Kidney capillary endothelial cell (primary cell): ENCODE results near the gene NCOA1.

Experiments used
- DNase-seq: peaks from one replicate; pipeline ENCODE4 v3.0.0-alpha.2; 2018; ENCODE audit warnings: low spot score

The NCOA1 gene

DNA sequence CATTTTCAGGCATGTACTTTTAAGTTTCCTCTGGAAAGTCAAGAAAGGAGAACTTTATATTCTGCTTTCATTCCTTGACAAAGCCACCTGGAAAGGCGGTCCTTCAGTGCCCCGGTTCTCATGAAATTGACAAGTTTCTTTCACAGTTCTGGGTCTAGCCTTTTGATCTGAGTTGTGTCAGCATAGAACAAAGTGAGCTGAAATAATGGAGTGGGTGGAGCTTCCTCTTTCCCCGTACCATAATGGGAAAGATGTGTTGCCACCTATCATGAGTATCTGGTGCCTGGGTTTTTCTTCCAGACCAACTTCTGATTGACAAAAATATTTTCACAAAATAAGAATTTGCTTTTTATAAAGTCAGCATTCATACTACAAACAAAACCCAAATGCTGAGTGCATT, 252.9 kb downstream of the NCOA1 start:
- DNase-seq = no peak

DNA sequence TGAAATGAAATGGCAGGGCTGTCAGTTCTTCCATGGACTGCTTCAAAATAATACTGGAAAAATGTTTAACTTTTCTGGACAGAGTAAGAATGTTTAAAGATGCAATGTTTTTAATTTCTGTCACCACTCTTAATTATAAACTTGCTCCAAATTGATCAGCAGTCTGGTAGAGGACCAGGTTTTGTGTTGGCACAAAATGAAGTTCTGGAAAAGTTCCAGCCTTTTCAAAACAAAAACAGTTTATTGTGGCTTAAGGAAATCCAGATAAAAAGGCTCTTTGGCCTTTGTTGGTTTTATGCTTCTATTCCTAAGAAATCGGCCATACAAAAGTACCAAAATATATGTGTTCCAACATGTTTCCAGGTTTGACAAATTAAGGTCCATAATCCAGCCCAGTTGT, 253.3 kb downstream of the NCOA1 start:
- DNase-seq = no peak

DNA sequence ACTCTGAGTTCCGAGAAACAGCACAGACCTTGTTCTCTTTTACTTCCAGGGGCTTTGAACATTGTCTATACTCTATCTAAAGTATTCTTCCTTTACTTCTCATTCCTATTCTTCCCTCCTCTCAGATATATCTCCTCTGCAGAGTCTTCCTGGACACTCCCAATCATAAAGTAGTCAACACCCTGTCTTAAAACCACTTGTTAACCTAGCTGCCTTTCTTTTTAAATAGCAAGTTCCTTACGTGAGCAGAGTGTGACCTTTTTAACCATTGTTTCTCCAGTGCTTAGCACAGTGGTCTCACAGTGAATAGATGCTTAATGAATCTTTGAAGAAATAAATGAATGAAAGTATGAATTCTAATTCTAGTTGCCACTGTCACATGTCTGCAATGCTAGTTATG, 254.8 kb downstream of the NCOA1 start:
- DNase-seq = no peak

DNA sequence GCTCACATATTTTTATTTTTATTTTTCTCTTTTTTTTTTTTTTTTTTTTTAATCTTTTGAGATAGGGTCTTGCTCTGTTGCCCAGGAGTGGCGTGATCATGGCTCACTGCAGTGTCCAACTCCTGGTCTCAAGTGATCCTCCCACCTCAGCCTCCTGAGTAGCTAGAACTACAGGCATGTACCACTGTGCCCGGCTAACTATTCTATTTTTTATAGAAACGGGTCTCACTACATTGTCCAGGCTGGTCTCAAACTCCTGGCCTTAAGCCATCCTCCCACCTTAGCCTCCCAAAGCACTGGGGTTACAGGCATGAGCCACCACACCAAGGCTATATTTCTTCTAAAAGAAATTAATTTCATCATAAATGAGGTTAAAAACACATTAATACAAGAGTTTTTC, 256.2 kb downstream of the NCOA1 start:
- DNase-seq = no peak

DNA sequence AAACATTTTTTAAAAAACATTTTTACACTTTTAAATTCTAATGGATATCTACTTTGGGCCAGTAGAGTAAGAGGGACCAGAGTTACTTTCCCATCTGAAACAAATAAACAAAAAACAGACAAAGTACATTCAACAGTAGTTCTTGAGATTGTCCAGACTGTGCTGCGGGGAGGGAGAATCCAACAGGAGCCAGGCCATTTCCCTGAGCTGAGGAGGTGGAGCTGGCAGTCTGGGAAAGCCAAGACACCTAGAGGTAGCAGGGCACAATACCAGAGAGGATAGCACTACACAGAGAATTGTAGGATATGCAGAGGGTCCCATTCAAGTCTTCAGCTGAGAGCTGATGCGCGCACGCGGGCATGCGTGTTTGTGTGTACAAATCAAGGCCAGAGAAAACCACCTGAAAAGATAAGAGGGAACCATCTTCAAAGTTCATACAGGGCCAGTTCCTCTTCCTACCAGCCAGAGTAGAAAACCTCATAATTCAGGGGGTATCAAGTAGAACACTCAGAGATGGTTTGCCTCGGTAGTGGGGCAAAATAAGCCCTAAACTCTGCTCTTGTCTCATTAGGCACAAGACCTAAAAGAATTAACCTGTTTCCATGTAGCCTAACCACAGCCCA, 258.1 kb downstream of the NCOA1 start:
- DNase-seq = no peak

DNA sequence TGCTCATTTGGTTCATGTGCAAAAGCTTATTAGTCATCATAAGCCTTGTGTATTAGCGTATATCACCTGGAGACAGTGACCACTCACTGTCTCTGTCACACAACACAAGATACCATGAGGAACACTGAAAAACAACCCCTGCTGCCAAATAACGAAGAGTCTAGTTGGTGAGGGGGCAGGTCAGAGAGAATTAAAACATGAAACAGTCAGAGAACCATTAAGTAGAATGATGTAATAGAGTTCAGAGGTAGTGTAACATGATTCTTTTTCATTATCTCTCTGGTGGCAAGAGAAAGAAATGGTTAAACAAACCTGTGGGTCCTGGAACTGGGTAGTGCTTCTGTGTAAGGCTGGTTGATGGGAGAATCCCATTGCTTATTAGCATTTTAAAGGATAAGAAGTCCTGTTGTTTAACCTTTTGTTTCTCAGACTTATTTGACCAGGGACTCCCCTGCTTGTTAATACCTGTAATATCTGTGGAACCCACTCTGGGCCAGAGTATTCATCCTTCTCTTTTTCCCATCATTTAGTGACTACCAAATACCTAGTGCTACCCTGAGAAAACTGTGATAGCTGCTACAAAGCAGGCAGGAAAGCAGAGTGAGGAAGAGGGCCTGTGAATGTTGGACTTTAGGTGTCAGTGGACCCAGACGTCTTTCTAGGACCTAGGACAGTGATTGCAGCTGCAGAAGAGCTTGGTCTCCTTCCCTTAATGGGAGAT, 264.1 kb downstream of the NCOA1 start:
- DNase-seq = no peak

DNA sequence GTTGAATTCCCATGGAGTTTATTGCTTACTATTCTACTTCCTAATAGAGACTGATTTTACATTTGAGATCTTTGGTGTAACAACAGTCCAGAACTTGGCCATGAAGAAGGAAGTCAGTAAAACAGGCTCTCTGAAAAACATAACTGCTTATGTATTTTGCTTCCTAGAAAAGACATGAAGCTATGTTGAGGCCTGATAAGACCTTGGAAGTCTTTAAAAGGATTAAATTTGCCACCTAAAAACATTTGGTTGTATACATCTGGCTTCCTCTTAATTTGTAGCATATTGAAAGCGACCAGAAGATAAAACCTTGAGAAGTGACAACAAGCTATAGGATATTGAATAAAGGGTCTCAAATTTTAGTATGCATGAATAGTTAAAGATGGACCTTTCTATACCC, 265.7 kb downstream of the NCOA1 start:
- DNase-seq = no peak

DNA sequence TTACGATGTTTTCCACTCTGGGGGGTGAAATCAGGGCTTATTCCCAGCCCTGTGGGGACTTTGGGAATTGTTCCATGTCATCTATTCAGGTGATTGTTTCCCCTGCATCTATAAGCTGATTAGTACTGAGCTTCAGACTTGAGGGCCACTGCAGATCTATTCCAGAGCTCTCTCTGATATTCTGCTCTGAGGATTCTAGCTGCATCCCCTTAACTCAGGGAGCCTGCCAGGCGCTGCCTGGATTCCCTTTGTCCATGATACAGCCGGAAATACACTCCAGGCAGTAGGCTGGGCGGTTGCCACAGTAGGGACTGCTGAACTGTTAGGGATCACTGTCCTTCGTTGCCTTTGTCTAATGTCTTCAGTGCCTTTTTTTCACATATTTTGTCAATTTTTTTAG, 270.8 kb downstream of the NCOA1 start:
- no peak for DNase-seq

DNA sequence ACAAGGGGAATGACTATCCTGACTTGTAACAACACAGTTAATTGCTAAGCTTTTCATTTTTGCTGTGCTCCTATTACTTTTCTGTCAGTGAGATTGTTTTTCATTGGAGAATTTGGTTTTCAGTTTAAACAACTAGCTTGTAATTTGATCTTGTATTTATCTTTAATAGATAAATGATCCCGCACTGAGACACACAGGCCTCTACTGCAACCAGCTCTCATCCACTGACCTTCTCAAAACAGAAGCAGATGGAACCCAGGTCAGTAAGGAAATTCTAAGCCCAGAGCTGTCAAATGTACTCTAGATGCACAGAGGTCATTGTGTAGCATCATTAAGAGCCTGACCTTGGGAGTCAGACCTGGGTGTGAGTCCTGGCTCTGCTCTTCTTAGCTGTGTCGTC, 271.5 kb downstream of the NCOA1 start:
- no peak for DNase-seq

DNA sequence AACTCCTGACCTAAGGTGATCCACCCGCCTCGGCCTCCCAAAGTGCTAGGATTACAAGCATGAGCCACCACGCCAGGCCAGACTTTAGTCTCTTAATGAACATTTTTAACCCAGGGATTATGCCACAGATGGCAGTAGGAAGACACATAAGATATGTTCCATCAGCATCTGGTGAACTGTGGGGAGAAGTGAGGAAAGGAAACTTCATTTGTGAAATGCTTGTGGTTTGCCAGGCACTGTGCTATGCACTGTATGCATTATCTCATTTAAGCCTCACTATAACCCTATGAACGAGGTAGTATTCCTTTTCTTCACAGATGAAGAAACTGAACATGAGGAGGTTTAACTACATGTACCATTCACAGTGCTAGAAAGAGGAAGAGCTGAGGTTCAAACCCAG, 272.8 kb downstream of the NCOA1 start:
- no peak for DNase-seq

DNA sequence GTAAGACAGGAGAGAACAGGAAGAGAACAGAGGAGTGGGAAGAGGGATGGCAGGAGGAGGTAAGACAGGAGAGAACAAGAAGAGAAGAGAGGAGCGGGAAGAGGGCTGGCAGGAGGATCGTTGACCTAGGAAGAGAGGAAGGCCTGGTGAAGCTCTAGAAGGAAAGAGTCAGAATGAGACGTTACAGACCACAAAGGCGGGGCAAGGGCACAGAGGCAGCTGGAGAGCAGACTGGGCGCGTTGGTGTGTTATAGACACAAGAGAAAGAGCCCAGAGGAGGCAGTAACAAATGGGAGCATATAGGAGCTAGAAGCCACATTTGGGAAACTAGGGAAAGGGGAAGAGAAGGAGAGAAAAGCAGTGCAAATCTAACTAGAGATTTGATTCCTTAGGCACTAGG, 275.6 kb downstream of the NCOA1 start:
- no peak for DNase-seq

DNA sequence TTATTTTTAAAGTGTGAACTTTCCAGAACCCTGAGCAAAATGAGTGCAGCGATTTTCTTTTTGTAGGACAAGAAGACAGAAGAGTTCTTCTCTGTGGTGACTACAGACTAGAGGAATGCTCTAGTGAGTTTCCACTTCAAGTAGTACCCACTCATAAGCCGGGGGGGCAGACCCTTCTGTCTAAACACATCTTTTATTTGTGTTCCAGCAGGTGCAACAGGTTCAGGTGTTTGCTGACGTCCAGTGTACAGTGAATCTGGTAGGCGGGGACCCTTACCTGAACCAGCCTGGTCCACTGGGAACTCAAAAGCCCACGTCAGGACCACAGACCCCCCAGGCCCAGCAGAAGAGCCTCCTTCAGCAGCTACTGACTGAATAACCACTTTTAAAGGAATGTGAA, 277.0 kb downstream of the NCOA1 start:
- no peak for DNase-seq

DNA sequence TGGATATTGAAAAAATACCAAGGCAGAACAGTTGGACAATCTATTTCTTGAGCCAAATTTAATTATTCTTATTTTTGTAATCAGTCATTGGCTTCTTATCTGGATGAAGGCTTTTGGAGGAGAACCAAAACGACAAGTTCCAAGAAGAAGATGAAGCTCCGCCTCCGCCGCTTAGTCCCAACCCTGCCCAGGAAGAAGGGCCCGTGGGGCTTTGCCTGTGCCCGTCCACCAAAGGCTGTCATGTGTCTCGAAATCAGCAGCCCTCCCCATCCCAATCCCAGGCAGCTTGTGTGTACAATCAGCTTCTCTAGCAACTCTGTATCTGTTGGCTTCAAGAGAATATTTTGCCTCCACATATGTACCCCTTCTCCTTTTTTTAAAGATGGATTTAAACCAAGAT, 277.5 kb downstream of the NCOA1 start:
- no peak for DNase-seq

DNA sequence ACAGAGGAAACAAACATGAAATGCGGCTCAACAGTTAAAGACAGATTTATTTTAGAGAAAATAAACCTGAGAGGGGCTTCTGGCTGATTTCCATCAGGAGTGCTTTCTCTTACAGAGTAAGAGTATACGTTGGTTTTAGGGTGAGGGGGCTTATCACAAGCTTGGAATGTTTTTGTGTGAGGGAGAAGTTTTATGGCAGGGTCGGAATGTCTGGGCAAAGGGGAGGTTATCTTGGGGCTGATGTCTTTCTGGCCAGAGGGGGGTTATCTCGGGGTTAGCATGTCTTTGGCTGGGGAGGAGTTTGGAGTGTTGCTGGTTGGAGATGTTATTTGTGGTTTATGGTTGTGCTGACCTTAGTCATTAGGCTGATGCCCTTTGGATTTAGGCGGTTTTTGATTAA, 280.0 kb downstream of the NCOA1 start:
- DNase-seq = no peak

DNA sequence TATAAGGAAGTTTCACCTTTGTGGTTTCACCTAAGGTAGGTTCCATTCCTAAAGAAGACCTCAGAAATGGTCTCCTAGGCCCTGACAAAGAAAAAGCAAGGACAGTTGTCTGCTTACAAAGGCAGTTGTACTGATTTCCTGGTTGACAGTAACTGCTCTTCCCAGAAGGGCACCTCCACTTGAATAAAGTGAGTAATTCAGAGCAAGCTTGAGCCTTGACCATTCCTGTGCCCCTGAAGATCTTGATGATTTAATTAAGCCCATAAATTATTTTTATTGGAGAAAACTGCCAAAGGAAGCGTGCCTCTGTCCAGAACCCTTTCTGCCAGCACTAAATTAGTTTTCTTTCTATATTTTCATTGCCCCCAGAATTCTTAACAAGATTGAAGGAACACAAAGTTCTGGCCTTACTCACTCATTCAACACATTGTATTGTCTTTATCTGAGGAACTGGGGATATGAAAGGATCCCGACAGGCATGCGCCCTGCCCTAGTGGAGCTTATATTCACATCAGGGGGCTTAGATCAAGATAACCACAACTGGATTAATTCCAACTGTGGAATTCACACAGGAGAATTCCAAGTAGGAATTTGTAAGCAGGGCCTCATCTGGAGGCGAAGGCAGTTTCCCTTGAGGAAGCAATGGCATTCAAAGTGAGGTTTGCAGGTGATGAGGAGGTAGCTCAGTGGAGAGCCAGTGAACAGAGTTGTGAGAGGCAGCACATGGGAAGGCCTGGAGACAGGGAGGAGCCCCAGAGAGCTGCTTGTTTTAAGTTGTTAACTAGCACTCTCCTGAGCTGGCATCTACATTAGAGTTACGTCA, 280.9 kb downstream of the NCOA1 start:
- DNase-seq = no peak

DNA sequence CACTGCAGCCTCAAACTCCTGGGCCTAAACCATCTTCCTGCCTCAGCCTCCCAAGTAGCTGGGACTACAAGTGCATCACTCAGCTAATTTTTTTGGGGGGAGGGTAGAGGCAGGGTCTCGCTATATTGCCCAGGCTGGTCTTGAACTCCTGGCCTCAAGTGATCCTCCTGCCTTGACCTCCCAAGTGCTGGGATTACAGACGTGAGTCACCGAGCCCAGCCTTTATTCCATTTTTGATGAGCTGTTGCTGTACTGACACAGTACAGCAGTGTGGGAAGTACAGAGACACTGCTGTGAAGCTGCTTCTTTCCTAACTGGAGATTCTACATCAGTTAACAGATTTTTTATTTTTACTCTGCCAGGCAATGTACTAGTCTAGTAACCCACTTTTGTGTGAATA, 283.3 kb downstream of the NCOA1 start:
- DNase-seq = no peak

DNA sequence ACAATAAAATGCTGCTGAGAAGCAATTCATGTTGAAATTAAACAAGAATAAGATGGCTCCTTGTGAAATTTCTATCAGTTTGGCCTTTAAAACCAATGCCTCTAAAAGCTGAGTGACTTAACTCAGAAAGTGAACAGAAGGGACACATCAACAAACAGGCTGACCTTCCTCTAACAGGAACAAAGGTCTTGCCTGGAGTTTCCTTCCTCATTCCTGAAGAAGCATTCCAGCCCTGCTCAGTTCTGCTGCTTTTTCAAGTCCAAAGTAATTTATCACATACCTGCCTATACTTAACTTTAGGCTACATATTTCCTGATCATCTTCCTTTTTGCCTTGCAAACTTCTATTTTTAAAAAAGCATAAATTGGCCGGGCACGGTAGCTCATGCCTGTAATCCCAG, 288.1 kb downstream of the NCOA1 start:
- no peak for DNase-seq

DNA sequence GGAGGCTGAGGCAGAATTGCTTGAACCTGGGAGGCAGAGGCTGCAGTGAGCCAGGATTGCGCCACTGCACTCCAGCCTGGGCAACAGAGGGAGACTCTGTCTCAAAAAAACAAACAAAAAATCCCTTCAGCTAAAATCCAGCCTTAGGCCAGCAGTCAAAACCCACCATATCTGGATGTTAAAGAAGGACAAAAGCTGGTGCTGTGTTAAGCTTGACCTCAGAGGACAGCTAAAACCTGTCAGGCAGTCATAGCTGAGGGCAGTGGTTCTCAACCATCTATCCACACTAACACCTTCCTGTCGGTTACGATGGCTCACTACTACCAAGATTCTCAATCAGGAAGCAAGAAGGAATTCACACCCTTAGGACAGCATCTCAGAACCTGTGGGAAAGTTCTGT, 292.6 kb downstream of the NCOA1 start:
- DNase-seq = no peak

DNA sequence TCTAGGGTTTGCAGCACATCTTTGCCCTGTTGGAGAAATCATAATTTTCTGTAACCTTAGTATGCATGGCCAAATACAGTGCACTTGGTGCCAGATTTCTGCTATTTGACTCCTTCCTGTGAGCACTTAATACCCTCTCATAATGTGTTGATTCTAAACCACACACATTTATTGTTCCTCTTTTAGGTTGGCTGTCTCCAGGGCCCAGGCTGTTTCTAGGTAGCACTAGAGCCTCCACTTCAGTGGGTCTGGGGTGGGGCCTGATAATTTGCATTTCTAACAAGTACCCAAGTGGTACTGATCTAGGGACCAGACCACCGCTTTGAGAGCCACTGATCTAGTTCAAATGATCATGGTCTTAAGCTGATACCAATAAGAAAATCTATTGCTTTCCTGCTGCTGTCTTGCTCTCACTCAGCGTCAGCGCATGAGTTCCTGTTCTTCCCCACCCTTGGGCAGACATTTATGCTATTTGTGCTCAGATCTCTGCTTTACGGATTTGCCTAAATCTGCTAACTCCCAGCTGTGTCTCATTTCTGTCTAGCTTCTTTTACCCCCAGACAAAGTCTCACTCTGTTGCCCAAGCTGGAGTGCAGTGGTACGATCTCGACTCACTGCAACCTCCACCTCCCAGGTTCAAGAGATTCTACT, 294.7 kb downstream of the NCOA1 start:
- DNase-seq = no peak

DNA sequence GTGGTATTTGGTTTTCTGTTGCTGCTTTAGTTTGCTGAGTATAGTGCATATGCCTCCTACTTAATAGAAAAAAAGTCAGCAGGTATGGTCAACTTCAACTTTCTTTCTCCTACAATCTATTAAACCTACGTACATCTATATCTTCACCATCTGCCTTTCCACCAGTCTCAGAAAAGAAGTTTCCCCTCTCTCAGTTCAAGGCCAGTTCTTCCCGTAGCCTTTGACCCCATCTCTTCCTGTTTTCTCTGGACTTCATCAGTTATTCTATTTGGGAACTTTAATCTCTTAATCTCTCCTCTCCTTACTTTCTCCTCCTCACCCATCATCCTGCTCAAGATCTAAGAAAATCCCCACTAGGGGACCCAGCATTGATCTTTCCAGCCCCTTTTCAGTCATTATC, 296.5 kb downstream of the NCOA1 start:
- no peak for DNase-seq

DNA sequence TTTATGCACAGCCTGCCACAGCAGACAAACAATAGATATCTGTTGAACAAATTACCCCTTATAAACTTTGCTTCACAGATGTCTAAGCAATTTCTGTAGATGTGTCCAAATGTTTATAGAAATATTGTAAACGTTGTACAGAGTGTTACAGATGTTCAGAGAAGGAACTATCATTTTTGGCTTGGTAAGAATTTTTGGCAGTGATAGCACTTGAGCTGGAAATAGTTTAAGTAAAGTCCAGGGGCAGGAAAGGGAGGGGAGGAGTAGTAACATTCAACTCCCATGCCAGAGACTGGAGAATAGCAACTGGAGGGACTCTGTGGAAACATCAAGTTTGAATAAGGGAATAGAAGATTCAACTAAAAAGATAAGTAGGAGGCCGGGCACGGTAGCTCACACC, 297.8 kb downstream of the NCOA1 start:
- no peak for DNase-seq

DNA sequence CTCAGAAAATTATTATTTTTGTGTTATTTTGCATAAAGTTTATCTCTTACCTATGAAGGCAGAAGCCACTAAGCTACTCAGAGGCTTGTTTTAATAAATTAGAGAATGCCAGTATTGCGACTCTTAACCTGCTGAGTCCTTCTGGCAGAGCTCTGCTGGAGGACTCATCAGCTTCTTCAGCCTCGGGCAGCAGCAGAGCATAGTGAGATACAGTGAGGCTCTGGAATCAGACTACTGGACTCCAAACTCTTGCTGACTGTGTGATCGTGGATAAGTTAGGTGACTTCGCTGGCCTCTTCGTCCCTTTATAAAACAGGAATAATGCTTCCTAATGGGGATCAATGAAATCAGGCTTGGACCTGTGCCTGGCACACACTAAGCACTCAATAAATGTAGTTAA, 300.4 kb downstream of the NCOA1 start:
- no peak for DNase-seq

DNA sequence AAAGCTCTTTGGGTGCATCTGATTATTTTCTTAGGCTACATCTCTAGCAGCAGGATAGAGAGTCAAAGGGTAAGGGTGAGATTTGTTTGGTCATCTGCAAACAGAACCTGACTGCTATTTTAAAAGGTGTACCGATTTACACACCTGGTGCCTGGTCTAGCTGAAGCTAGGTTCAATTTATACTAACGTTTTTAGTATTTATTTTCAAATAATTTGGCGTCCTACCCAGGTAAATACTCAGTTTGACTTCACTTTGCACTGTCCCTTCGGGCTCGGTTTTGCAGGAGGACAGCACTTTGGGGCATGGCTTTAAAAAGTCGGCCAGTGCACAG, 301.5 kb downstream of the NCOA1 start:
- no peak for DNase-seq
